Mononuclear cell (primary cell): ENCODE measurements around the gene PAPSS1. TPM values are rescaled to one million over a fixed set of nuclear protein-coding genes. Genes with fewer than 3 reads are reported as not detected.
"Not testable (repeated sequence)": the region's sequence is repeated elsewhere in the genome, so short reads cannot be mapped to it uniquely, and the experiment has no call there.

ENCODE experiments used
- H3K27me3 ChIP-seq: 2 replicates; pipeline ENCODE4 v1.6.0; 2011; ENCODE audit warnings: low read length, control low read depth; ENCODE audit not compliant: insufficient read depth
- H3K4me1 ChIP-seq: 2 replicates; pipeline ENCODE4 v1.5.1; 2011; ENCODE audit warnings: mild to moderate bottlenecking, low read length, control low read depth; ENCODE audit not compliant: insufficient read depth
- H3K4me3 ChIP-seq: 2 replicates; pipeline ENCODE4 v1.5.1; 2011; ENCODE audit warnings: mild to moderate bottlenecking, low read length, moderate library complexity
- H3K9me3 ChIP-seq: 2 replicates; pipeline ENCODE4 v1.5.1; 2011; ENCODE audit warnings: low read depth, mild to moderate bottlenecking, control low read depth, low read length
- total RNA-seq: library from RNA; depleted of rRNA; stranded (reverse); fragments of >200 nt; gene quantifications from one replicate; pipeline ENCODE4 v1.2.3, GENCODE V29; 2012

Gene PAPSS1
- total RNA-seq, 1 donor: 16.0 TPM

DNA sequence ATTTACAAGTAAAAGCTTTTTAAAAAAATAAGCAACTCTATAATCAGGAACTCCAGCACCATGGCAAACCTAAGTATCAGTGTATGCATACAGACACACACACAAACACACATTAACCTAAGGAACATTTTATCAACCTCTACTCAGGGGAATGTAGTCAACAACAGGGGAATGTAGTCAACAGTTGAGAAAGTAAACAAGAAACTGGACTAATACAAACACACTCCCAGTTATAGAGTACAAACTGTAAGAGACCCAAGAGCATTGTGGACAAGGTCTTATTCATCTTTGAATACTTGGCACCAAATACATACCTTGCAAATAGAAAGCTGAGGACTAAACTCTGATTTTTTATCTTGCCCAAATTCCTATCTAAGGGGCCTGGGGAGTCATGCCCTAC, 36.2 kb downstream of the PAPSS1 start:
- Histone ChIP-seq H3K9me3 (no peaks in the 10 kb centered on the region), H3K27me3 (no peaks in the 10 kb centered on the region), H3K4me3 (no peak overlapping the region), H3K4me1 (no peaks in the 10 kb centered on the region)

DNA sequence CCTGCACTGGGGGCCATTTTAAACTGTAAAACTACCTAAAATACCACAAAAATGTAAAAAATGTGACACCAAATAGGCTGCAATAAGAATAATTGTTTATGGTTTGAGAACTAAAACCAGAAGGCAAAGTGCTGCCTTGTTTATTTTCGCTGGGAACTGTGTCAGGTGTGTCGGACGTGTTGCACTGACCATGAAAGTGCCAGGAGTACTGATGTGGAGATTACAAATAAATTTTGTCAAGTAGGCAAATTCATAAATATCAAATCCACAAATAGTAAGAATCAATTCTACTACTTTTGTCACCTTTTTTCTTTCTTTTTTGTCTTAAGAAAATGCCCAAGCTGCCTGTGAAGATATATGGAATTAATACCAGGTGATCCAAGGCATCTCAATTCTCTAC, 37.7 kb downstream of the PAPSS1 start:
- H3K9me3 ChIP-seq: no peaks in the 10 kb centered on the region
- H3K4me3 ChIP-seq: no peak overlapping the region
- no peaks in the 10 kb centered on the region for H3K27me3 ChIP-seq

DNA sequence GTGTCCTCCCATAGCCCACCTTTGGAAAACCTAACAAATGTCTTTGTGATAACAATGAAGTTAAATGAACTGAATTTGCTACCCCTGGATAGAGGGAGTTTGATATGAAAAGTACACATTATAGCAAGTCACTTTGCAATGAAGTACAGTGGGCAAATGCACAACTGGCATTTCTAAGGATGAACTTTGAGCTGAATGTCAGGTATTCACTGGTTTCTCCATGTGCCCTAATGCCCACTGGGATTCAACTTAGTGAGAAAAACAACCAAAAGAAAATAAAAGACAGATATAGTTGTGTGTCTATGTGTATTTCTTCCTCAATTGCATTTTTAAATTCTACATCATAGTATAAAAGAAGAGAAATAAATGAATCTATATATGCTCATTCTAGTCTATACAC, 51.0 kb downstream of the PAPSS1 start:
- Histone ChIP-seq H3K4me1 (no peaks in the 10 kb centered on the region), H3K27me3 (no peaks in the 10 kb centered on the region), H3K4me3 (no peak overlapping the region), H3K9me3 (no peaks in the 10 kb centered on the region)

More for the DNA sequence above, 37.7 kb downstream of the PAPSS1 start:
- no peaks in the 10 kb centered on the region for H3K4me1 ChIP-seq

DNA sequence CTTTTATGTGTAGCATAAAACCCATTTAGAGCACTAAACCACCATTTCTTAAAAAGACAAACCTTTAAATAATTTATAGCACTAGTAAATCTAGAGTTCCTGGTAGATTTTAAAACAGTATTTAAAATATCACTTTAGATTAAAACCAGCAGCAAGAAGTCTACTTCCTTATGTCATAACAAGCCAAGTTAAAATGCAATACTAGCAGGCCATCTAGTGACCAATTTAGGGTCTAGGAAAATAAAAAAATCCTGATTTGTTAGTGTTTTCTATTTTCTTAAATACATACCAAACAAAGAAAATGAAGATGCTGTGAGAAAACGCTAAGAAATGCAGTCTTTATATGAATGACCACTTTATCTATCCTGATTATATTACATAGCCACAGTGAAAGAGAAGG, 53.9 kb downstream of the PAPSS1 start:
- Histone ChIP-seq H3K27me3 (no peaks in the 10 kb centered on the region), H3K4me3 (no peak overlapping the region), H3K4me1 (no peaks in the 10 kb centered on the region), H3K9me3 (no peaks in the 10 kb centered on the region)

DNA sequence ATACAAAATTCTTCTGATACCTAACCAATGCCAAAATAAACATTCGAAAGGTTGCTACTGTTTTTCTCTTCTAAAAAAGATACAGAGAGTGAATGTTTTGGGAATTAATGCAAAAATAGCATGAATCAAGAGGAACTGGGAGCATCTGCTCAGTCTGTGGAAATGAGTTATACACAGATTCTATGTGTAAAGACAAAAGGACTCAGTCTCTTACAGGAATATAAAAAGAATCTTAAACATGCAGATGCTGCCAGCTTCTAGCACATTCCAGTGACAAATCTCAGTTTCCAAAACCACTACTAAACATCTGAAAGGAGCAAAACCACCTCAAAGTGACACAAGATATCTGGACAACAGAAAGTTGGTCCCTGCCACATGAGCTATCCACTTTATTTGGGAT, 55.0 kb downstream of the PAPSS1 start:
- Histone ChIP-seq H3K9me3 (no peaks in the 10 kb centered on the region), H3K27me3 (no peaks in the 10 kb centered on the region), H3K4me1 (no peaks in the 10 kb centered on the region), H3K4me3 (no peak overlapping the region)

DNA sequence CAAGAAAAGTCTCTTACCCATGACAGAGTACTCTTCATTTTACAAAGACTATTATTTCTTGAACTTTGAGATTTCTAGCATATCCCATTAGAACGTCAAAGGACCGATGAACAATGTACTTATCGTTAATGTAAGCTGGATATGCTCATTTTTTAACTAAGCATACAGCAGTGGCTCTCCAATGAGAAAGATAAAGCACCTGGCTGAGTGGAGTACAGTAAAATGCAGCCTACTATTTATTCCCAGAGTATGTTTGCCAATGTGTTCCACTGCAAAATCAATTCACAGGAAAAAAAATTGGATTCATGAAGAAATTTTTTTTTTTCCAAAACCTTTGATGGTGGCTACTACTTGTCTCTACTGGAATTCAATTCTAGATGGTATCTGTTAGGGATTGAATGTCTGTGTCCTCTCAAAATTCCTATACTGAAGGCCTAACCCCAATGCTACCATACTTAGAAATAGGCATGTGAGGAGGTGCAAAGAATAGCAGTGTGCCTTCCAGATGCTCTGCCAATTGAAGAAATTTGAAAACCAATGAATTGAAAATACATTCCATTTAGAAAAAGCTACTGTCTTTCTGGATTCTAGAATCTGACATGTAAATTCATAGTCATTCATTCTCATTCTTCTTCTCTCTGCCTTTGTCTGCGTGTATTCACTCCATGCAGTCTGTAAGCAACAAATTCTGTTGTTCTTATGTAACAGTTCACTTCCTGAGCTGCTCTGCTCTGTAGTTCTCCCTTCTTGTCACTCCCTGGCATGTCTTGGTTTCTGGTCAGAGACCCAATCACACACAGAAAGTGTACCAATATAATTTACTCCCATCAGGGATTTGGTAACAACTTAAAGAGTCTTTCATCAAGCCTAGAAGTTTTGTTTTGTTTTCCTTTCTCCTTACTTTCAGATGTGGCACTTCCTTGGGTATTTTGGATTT, 61.4 kb downstream of the PAPSS1 start:
- Histone ChIP-seq H3K4me3 (no peak overlapping the region), H3K4me1 (no peaks in the 10 kb centered on the region), H3K9me3 (no peaks in the 10 kb centered on the region), H3K27me3 (no peaks in the 10 kb centered on the region)

DNA sequence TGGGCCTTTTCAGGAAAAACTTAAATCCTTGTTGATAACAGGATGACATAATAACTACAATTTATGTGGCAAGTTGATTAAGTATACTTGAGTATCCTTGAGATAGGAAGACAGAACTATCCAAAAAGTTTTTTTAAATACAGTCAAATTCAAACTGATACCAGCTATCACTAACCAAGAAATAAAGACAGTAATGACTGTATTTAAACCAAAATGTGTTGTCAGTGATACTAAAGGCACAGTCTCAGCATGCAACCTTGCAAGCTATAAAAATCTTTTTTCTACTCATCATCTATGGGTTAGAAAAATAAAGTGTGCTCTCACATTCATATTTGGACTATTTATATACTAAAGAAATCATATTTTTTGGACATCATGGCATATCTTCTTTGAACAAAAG, 64.7 kb downstream of the PAPSS1 start:
- no peaks in the 10 kb centered on the region for H3K27me3 ChIP-seq
- H3K4me1 ChIP-seq: no peaks in the 10 kb centered on the region
- no peaks in the 10 kb centered on the region for H3K9me3 ChIP-seq
- no peak overlapping the region for H3K4me3 ChIP-seq

DNA sequence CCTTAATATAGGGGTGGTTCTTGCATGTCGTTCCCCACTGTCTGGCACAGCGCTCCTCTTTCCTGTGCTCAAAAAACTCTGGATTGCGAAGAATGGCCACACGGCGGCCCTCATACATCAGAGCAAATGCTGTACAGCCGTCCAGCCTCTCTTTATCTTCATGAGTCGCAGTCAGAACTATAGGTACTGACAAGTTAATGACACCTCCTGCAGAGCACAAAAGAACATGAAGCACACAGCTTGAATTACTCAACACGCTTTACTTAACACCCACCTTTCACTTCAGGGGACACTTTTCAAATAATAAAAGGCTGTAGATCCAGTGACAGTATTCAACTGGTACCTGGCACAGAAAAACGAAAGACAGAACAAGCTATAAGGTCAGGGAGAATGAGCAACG, 65.3 kb downstream of the PAPSS1 start:
- no peaks in the 10 kb centered on the region for H3K9me3 ChIP-seq
- no peaks in the 10 kb centered on the region for H3K27me3 ChIP-seq
- no peaks in the 10 kb centered on the region for H3K4me1 ChIP-seq
- H3K4me3 ChIP-seq: no peak overlapping the region

DNA sequence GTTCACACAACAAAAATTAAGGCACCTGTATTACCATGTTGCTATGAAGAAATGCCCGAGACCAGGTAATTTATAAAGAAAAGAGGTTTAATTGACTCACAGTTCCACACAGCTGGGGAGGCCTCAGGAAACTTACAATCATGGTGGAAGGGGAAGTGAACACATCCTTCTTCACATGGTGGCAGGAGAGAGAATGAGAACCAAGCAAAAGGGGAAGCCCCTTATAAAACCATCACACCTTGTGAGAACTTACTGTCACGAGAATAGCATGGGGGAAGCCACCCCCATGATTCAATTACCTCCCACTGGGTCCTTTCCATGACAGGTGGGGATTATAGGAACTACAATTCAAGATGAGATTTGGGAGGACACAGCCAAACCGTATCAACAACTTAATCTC, 68.6 kb downstream of the PAPSS1 start:
- not testable (repeated sequence) for H3K4me3 ChIP-seq, H3K27me3 ChIP-seq, H3K4me1 ChIP-seq, H3K9me3 ChIP-seq

DNA sequence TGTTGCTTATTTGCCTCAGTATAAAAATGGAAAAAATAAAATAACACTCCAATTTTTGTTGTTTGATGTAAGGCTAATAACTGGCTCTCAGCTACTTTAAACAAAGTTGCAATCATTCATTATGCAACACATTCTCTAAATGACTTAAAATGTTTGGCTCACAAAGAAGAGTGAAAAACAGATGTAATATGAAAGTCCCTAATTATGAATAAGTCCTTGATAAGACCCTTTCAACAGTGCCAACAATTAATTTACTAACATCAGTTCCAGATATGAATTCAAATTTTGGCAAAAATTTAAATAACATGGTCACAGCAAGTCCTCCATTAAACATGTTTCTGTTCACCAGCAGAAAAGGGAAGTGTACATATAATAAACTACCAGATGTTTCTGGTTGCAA, 69.8 kb downstream of the PAPSS1 start:
- Histone ChIP-seq H3K27me3 (no peaks in the 10 kb centered on the region), H3K4me3 (no peak overlapping the region), H3K9me3 (no peaks in the 10 kb centered on the region), H3K4me1 (no peaks in the 10 kb centered on the region)

DNA sequence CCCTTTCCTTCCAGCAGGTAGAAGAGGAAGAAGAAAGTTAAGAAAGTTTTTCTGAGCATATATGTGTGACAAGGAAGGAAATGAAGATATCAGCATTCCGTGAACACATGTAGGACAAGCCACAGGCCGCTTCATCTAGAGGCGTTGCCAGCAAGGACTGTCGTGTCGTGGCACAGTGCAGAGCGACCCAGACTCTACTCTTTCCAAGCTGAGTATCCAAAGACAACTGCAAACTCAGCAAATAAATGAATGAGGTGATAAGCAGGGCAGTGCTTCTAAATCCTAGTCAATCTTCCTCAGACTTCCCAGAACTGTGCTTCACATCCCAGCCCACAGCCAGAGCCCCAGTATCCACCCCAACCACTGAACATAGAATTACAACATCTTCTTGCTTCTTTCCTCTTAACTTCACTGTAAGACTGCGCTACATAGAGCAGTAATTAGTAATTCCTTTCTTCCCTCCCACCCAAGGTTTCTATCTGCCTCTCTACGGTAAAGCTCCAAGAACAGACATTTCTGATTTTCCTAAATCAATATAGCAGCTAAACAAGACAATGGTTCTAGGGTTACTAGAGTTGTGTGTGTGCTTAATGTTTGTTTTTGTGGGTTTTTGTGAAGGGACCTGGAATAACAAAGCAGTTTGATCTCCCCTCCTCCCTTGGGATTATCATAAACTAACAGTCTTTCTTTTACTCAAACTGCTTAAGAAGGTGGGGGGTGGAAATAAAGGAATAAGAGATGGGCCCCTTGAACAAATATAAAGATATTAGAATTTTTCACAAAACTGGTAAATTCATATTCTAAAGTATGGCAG, 71.6 kb downstream of the PAPSS1 start:
- Histone ChIP-seq H3K27me3 (no peaks in the 10 kb centered on the region), H3K9me3 (no peaks in the 10 kb centered on the region), H3K4me3 (no peak overlapping the region), H3K4me1 (no peaks in the 10 kb centered on the region)

DNA sequence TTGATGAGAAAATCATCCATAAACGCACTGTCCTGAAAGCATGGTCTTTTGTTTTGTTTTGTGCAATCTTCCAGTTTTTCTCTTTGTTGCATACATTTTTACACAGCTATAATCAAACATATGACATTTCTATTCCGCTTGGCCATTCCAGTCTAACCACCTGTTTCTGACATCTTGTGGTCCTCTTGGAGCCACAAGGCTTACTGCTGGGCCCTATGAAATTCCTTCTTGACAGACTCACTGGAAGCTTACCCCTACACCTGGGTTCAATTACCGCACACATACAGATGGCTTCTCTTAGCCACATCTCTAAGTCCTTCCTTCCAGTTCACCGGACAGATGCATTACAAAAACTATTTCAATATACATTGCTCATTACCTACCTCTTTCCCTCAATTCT, 72.4 kb downstream of the PAPSS1 start:
- H3K9me3 ChIP-seq: no peaks in the 10 kb centered on the region
- no peaks in the 10 kb centered on the region for H3K27me3 ChIP-seq
- no peaks in the 10 kb centered on the region for H3K4me1 ChIP-seq
- no peak overlapping the region for H3K4me3 ChIP-seq

DNA sequence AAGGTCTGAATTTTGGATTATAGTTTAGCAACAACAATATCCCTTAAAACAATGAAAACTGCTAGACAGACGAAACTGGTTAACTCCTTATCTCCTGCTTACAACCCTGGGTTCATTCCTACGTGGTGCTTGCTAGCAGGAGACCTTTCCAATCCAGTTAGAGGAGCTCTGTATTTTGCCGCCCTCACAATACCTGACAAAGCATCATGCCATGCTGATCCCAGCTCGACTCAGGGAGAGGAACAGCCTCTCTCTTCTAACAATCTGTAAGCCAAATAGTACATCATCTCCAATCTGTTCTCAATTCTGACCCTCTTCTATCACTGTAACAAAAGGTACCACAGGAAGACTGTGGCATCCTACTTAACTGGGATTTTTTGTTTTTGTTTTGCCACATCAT, 74.4 kb downstream of the PAPSS1 start:
- no peaks in the 10 kb centered on the region for H3K27me3 ChIP-seq
- no peaks in the 10 kb centered on the region for H3K4me1 ChIP-seq
- H3K4me3 ChIP-seq: no peak overlapping the region
- H3K9me3 ChIP-seq: no peaks in the 10 kb centered on the region

DNA sequence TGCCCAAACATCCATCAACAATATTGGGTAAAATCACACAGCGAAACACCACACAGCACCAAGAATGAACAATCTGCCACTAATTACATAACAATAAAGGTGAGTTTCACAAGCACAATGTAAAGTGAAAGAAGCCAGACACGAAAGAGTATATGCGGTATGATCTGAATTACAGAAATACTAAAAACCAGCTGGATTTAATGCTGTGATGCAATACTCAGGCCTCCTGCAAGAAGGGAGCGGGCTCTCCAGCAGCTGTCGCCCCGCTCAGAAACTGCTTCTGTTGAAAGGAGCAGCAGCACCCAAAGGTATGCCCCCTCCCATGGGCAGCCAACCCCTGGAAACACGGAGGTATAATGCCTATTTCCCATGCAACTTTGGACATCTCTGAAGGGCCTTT, 77.0 kb downstream of the PAPSS1 start:
- Histone ChIP-seq H3K4me1 (no peaks in the 10 kb centered on the region), H3K9me3 (no peaks in the 10 kb centered on the region), H3K4me3 (no peak overlapping the region), H3K27me3 (no peaks in the 10 kb centered on the region)

DNA sequence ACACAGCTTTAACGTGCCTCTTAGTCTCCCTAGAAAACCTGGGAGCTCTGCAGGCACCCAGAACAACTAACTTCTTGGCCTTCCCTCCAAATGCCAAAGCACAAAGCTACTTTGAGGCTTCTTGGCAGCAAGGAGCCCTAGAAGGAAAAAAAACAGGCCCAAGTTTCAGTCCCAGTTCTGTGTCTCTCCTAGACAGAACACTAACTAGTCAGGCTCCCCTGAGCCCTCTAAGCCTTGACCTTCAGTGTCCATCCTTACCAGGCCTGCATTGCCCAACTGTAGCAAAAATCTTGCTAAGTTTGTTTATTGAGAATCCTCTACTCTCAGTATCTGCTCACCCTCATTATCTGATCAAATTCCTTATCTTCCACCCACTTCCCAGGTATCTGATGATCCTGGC, 79.2 kb downstream of the PAPSS1 start:
- H3K9me3 ChIP-seq: no peaks in the 10 kb centered on the region
- H3K4me1 ChIP-seq: no peaks in the 10 kb centered on the region
- no peak overlapping the region for H3K4me3 ChIP-seq
- no peaks in the 10 kb centered on the region for H3K27me3 ChIP-seq
